GM23338 (cell line): ENCODE results near the gene AZU1. TPM values are rescaled to one million over a fixed set of nuclear protein-coding genes. Genes with fewer than 3 reads are reported as not detected.

ENCODE experiments used
- CREB1 ChIP-seq: fragments of 250-450 bp; sonication (Bioruptor Pico); IDR thresholded peaks from 2 replicates; pipeline ENCODE4 v1.5.0; 2020; ENCODE audit warnings: low read depth, mild to moderate bottlenecking, moderate library complexity
- STAT1 ChIP-seq: IDR thresholded peaks from one replicate; pipeline ENCODE4 v1.6.1; 2016; ENCODE audit warnings: antibody characterized with exemption; ENCODE audit not compliant: unreplicated experiment
- ZNF462 ChIP-seq: fragments of 250-450 bp; sonication (Bioruptor Pico); IDR thresholded peaks from 2 replicates; pipeline ENCODE4 v1.5.0; 2020; ENCODE audit warnings: mild to moderate bottlenecking, moderate library complexity
- polyA plus RNA-seq: library from polyadenylated mRNA; unstranded; fragments of >200 nt; fragmentation: Nextera tagmentation; extraction: Ambion mirVana; gene quantifications from 2 replicates; pipeline ENCODE4 v1.2.1, GENCODE V29; 2016
- total RNA-seq: library from RNA; depleted of rRNA; stranded (reverse); fragments of >200 nt; shearing (Covaris generic); gene quantifications from 2 replicates; pipeline ENCODE4 v1.2.3, GENCODE V29; 2014
- TF ChIP-seq, protein P1 (sequence below): IDR thresholded peaks from one replicate; pipeline ENCODE4 v1.6.1; 2018; ENCODE audit warnings: antibody characterized with exemption; ENCODE audit not compliant: unreplicated experiment

AZU1 gene
- total and polyA plus RNA-seq, 2 experiments from 2014 or later: 0.78 to 1.4 TPM

DNA sequence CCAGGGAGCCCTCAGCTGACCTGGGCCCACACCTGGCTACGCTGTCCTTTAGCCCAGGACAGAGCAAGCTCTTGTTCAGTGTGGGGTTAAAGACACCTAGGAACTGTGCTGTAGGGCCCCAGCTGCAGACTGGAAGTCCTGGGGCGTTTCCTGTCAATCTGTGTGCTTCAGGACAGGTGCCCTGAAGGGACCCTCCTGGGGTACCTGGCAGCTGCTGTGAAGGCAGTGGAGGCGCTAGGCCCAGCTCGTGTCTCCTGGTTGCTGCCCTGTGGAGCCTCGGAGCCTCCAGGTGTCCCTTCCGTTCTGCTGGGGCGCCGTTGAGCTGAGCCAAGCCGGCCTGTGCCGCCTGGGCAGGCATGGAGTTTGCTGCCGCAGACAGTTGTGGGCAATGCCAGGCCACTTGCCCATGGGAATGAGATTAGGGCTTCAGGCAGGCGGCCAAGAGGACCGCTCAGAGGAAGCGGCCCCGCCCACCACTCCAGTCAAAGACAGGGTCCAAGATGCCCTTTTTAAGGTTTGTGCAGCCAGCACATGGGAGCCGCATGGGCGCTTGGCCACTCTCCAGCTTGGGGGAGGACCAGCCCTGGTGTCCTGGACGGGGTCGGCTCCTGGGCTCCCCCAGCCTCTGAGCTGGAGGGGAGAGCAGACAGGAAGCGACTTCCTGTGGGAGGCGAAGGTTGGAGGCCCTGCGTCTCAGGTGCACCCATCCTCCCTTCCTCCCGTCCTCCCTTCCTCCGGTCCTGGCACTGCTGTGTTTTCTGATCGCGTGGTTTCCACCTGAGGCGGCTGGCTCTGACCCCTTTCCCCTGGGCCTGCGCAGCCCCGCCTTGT is 26.4 kb upstream of the AZU1 start (continued):
- TF ChIP-seq, protein P1, sequence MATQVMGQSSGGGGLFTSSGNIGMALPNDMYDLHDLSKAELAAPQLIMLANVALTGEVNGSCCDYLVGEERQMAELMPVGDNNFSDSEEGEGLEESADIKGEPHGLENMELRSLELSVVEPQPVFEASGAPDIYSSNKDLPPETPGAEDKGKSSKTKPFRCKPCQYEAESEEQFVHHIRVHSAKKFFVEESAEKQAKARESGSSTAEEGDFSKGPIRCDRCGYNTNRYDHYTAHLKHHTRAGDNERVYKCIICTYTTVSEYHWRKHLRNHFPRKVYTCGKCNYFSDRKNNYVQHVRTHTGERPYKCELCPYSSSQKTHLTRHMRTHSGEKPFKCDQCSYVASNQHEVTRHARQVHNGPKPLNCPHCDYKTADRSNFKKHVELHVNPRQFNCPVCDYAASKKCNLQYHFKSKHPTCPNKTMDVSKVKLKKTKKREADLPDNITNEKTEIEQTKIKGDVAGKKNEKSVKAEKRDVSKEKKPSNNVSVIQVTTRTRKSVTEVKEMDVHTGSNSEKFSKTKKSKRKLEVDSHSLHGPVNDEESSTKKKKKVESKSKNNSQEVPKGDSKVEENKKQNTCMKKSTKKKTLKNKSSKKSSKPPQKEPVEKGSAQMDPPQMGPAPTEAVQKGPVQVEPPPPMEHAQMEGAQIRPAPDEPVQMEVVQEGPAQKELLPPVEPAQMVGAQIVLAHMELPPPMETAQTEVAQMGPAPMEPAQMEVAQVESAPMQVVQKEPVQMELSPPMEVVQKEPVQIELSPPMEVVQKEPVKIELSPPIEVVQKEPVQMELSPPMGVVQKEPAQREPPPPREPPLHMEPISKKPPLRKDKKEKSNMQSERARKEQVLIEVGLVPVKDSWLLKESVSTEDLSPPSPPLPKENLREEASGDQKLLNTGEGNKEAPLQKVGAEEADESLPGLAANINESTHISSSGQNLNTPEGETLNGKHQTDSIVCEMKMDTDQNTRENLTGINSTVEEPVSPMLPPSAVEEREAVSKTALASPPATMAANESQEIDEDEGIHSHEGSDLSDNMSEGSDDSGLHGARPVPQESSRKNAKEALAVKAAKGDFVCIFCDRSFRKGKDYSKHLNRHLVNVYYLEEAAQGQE: no peak
- no peak for TF ChIP-seq CREB1 (CRISPR knock-in tag)
- no peak for TF ChIP-seq ZNF462
- TF ChIP-seq STAT1: no peak
